SKM-1 treated with dmso at 0.1 percent for 144 hours (cell line): ENCODE measurements around the gene ZEB1.
"Not testable (repeated sequence)": the region's sequence is repeated elsewhere in the genome, so short reads cannot be mapped to it uniquely, and the experiment has no call there.

Source experiments
- DNase-seq: peaks from one replicate; lab custom pipeline; 2025; ENCODE audit not compliant: unreplicated experiment; lab: John Stamatoyannopoulos, UW

ZEB1 gene

DNA sequence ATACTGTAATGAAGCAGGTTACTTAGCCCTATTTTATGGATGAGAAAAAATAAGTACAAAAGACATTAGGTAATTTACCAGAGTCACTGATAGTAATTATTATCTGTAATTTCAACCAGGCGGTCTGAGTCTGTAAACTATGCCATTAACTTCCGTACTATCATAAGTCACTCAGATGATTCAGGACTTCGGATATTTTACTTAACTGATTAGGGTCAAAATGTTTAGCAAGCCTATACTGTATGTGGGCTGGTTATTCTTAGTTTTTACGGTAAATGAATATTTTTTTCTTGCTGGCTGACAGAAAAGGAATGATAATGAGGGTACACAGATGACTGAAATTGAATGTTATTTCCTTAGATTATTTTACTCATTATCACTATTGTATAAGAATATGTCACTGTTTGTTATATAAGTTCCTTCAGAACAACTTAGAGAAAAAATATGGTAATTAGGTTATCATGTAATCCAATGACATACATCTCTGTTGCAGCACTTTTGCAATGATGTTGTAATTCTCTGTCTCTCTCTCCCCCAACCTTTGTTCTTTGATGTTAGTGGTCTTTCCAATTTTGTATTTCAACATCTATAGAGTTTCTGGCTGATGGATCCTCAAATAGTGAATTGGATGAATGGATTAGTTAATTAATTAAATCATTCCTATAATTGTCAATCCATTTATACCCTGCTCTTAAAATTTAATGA is 165.6 kb downstream of the ZEB1 start:
- DNase-seq = no peak

DNA sequence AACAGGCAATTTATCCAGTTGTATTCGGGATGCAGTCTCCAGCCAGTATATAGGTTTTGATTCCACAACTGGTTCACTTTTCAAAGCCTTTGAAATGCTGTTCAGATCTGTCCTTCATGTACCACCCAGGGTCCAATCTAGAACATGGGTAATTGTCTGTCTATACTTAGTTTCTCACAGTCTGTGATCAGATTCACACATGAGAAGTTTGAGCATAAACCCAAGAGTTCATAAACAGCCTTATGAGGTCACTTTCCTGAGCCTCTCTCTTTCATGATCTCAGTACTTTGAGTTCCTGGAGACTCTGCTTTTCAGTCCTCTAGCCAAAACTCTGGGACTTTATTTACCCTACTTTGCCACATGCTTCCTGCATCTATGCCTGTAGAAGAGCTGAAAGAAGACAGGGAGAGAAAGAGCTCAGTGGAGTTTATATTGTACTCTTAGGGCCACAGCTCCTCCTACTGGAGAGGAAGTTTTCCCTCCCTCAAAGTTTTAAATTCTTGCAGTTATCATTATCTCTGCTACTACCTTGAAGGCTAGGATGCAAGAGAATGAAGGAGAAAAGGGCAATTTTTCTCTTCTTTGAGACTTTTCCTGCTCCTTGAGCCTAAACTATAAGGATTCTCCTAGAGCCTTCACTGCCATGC is 172.0 kb downstream of the ZEB1 start:
- DNase-seq = no peak

DNA sequence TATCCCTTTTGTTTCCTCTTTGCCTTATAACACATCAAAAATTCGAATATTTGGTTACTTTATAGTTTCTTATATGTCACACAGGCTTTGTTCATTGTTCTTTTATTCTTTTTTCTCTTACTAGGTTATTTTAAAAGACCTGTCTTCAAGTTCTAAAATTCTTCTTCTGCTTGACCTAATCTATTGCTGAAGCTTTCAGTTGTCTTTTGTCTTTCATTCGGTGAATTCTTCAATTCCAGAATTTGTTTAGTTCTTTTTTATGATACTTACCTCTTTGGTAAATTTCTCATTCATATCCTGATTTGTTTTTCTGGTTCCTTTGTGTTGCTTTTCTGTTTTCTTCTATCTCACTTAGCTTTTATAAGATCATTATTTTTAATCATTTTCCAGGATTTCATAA is 188.4 kb downstream of the ZEB1 start:
- DNase-seq = no peak

DNA sequence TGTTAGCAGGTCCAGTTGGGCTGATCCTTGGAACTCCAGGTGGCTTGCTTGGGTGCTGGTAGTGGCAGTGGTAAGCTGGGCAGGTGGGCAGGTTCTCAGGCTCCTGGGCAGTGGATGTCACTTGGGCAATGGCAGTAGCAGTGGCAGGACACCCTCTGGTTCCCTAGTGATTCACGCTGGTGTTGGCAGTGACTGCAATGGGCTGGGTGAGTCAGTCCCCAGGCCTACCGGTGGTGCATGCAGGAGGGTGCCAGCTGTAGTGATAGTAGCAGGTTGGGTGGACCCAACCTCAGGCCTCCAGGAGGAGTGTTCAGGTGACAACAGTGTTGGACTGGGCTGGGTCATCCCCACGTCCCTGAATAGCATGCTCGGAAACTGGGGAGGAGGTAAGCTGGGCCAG is 189.2 kb downstream of the ZEB1 start:
- DNase-seq = no peak

DNA sequence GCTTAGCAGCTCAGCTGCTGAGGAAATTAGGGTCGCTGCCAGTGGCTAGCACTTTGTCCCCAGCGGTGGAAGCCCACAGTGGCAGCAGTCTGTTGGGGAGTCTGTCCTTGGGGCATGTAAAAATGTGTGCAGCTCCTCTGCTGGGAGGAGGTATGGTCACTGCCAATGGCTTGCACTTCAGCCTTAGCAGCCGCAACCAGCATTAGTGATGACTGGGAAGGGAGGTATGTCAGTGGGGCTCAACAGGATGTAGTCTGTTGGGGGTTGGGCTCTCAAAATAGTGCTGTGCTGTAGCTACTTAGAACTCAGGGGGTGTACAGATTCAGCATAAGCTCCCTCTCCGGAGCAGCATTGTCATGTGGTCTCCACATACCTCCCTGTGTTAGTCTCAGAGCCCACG is 189.9 kb downstream of the ZEB1 start:
- DNase-seq = no peak

DNA sequence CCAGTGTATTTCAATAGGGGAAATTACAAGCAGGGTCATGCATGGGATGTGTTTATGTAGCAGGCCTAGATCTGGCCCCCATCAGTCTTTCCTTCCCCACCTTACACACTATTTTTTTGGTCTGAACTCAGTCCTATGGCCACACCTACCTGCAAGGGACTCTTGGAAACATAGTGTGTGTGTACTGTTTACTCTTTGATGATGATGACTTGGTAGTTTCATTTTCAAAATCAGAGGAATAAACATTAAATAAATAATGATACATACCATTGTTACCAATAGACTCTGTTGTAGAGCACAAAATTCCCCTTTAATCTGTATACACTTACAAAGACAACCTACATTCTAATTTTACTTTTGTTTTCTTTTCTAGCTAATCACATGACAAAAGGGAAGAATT is 191.0 kb downstream of the ZEB1 start:
- DNase-seq = no peak

DNA sequence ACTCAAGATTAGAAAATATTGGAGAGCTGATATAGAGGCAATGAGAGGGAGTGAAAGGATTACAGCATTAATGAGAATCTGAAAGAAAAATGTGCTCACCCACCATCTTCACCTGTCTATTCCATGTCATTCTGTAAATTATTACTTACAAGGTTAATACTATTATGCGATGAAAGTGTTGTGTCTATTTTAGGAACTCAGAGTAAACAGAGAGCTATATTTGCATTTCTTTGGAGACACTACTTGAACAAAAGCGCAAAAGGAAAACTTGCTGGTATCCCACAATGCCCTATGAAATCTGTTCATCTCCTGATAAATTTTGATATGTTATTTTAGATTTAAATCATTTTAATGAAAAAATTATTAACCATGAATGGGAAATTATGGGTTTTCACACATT is 196.1 kb downstream of the ZEB1 start:
- no peak for DNase-seq

DNA sequence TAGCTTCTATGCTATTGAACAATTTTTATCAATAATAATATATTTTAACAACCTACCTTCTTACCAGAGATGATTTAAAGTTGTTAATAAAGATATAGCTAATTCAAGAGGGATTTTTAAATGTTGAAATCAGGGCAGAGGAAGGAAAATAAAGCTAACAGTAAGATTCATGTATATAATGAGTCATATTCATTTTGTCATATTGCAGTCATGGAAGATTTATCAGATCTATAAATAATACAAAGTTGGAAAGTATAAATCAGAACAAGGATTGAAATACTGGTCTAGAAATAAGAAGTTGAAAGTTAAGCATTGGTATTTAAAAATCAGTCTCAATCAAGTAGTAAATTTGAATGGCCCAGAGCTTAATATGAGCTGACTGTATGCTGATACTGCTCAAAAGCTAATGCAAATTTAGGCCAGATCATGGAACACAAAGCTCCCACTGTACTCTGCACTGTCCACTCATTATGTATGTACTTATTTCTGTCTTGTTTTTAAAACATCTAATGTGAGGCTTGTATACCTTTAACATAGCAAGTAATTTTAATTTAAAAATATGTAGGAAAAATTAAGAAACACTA is 196.9 kb downstream of the ZEB1 start:
- DNase-seq = no peak

DNA sequence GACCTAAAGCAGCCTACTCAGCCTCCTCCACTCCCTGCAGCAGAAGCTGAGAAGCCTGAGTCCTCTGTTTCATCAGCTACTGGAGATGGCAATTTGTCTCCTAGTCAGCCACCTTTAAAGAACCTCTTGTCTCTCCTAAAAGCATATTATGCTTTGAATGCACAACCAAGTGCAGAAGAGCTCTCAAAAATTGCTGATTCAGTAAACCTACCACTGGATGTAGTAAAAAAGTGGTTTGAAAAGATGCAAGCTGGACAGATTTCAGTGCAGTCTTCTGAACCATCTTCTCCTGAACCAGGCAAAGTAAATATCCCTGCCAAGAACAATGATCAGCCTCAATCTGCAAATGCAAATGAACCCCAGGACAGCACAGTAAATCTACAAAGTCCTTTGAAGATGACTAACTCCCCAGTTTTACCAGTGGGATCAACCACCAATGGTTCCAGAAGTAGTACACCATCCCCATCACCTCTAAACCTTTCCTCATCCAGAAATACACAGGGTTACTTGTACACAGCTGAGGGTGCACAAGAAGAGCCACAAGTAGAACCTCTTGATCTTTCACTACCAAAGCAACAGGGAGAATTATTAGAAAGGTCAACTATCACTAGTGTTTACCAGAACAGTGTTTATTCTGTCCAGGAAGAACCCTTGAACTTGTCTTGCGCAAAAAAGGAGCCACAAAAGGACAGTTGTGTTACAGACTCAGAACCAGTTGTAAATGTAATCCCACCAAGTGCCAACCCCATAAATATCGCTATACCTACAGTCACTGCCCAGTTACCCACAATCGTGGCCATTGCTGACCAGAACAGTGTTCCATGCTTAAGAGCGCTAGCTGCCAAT is 202.2 kb downstream of the ZEB1 start:
- DNase-seq = no peak

DNA sequence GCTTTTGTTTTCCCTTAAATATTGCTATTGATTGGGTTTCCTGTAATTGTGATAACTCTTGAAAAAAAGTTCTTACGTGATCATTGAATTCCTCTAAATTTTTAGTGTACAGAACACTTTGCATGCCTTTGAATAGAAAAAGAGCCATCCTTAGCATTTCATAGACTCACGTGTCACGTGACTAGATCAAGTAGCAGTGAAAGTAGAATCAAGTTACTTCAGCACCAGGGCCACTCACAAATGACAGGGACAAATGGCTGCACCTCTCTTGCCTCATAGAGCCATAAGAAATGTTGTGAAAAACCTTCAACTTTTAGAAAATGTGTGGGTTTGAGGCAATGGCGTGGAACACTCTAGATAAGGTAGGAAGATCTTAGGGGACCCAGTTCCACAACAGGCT is 203.8 kb downstream of the ZEB1 start:
- DNase-seq = no peak

DNA sequence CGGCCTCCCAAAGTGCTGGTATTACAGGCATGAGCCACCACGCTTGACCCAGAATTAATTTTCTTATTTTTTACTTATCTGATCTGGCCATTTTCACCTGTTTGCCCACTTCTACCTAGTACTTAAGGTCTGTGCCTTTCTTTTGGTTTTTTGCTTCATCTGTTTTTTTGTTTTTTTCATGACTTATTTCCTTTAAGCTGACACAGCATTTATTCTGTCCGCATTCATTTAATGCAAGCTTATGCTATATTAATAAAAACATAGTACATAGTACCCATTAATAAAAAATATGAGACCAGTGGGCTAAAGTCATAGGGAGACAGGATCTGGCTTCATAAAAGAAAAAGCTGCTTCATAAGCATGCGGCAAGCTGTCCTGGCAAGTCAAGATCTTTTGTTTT is 205.4 kb downstream of the ZEB1 start:
- no peak for DNase-seq

DNA sequence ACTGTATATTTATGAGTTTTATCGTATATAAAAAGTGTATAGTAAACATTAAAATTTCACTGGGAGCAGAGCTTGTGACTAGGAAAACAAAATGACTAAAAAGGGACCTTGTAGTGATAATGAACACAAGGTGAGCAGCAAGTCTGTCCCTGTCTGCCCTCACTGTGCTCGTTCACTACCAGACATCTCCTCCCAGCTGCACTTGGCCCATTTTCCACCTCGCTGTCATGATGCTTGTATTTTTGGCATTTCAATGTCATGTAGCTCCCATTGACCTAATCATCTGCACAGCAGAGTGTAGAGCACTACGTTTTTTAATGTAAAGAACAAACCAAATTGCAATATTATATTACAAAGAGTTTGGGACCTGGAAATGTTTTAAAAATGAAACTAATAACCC is 207.2 kb downstream of the ZEB1 start:
- DNase-seq = no peak

DNA sequence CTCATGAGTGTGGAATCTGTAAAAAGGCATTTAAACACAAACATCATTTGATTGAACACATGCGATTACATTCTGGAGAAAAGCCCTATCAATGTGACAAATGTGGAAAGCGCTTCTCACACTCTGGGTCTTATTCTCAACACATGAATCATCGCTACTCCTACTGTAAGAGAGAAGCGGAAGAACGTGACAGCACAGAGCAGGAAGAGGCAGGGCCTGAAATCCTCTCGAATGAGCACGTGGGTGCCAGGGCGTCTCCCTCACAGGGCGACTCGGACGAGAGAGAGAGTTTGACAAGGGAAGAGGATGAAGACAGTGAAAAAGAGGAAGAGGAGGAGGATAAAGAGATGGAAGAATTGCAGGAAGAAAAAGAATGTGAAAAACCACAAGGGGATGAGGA is 207.7 kb downstream of the ZEB1 start:
- no peak for DNase-seq

DNA sequence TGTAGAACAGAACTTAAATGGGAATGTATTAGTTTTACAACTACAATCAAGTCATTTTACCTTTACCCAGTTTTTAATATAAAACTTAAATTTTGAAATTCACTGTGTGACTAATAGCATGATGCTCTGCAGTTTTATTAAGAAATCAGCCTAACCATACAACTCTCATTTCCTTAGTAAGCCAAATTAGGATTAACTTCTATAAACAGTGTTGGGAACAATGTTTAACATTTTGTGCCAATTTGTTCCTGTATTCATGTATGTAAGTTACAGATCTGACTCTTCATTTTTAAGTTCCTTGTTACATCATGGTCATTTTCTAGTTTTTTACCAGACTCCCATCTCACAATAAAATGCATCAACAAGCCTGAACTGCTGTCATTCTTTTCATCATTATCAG is 209.8 kb downstream of the ZEB1 start:
- no peak for DNase-seq

DNA sequence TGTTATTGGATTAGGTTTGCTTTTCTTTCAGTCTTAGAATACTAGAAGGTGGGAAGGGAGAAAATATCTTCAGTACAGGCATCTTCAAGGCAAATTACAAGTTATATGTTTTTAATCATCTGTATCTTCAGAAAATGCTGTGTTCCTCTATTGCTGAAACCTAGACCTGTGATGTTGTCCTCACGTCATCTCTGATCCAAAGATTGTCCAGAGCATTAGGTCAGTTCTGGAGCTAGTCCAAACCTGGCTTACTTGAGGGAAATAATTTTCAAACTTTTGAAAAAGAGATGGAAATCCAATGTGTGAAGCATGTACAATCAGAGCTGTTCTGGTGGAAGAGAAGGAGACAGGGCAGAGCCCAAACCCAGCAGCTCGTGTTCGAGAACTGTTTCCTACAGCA is 217.3 kb downstream of the ZEB1 start:
- DNase-seq = no peak

DNA sequence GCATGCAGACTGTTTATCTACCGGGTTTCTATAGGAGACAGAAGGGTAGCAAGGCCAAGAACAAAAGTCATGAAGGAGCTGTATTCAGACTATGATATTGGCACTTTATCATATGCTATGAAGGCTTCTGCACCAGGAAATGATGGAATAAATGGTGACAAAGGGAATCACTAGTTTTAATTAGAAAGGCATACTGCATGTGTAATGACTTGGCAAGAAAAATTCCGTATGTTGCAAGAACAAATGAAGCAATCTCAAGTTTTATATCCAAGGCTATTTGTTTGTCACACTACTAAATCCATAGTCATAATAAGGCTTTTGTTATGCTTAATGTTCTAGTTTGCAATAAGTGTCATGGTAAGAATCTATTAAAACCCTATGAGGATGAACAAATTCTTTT is 230.9 kb downstream of the ZEB1 start:
- no peak for DNase-seq

DNA sequence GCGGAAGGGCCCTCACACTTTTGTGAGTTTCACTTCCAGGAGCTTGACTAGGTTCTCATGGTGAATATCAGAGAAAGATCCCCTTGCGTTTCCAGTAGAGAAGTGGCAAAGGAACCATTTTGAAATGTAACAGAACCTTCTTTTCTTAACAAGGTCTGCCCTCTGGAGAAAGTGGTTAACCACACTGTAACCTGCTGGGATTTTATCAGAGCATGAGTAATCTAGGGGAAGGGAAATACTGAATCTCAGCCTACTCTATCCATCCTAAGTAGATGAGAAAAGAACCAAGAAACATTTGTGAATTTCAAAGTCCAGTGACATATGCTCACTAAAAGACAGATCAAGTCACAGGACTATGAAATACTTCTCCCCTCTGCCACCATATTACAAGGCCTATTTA is 235.5 kb downstream of the ZEB1 start:
- DNase-seq = no peak

DNA sequence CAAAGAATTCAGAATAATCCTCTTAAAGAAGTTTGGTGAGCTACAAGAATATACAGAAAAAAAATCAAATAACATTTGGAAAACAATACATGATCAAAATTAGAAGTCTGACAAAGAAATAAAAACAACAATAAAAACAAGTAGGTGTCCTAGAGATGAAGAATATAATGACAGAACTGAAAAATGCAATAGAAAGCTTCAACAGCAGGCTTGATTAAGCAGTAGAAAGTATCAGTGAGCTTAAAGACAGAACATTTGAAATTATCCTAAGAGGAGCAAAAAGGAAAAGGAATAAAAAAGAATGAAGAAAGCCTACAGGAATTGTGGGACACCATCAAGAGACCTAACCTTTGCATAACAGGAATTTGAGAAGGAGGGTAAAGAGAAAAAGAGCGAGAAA is 238.8 kb downstream of the ZEB1 start:
- DNase-seq = no peak

DNA sequence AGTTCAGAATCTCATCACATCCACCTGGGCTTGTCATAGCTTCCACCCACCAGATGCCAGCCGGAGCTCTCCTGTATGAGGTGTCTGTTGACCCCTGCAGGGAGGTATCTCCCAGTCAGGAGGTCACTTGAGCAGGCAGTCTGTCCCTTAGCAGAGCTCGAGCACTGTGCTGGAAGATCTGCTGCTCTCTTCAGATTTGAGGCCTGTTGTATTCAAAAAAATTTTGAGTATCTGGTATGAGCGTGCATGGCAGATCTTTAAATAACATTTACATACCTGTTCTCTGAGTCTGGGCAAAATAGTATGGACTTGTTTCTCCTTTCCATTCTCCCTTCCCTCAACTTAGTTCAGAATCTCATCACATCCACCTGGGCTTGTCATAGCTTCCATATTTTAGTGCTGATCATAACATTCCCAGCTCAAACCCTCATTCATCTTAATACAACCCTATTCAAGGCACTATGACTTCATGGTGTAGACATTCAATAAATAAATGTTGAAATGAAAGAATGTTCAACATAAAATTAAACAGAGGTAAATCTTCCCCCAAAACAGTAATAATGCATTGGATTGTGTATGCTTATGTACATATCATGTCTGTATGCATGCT is 249.3 kb downstream of the ZEB1 start:
- not testable (repeated sequence) for DNase-seq

DNA sequence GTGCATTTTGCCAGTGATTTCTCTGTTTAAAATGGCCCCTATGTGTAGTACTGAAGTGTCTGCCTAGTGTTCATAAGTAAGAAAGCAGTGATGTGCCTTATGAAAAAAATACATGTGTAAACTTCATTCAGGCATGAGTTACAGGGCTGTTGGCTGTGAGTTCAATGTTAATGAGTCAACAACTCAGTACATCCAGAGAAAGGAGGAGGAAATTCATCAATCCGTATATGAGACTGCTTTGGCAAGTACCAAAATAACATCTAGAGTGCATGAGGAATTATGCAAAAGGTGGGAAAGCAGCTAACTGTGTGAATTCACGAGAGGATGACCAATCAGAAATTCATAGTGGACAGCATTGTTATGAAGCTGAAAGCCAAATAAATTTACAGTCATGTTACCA is 255.6 kb downstream of the ZEB1 start:
- no peak for DNase-seq

DNA sequence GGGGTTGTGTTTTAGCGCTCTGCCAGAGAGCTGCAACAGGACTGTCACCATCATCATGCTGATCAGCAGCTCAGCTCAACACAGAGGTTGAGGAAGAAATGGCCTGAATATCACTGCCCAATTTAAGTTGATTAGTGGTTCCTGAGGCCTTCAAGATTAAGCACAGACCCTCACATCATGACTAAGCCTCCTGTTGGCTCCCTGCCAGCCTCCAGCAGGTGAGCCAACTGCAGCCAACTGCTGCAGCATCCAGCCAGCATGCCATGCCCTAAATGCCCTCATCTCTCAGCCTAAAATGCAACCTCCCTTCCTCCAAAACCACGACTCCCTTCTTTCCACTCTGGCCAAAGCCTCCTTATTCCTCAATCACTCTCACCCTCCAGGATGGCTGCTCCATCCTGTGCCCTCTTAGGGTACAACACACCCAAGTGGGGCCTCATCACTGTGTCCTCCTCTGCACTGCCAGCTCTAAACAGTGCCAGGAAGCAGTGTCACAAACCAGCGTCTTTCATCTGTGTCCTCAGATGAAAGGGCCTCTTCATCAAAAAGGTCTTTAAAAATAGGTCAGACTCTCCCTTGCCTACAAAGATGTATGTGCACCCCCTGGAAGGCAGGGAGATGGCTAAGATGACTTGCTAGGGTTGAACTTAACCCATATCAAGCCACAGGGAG is 259.3 kb downstream of the ZEB1 start:
- no peak for DNase-seq
